GM19468 (cell line): ENCODE data around the gene LTBP1.

ENCODE experiments used
- ATAC-seq: cut with Tn5 transposase; IDR thresholded peaks from one replicate; pipeline ENCODE4 v1.9.1; 2021; ENCODE audit warnings: mild to moderate bottlenecking, moderate library complexity, moderate number of reproducible peaks; ENCODE audit not compliant: unreplicated experiment; ENCODE audit errors: extremely low read depth

The LTBP1 gene

GRCh38 chr2:33133454-33133952, 186.8 kb downstream of the LTBP1 start:
- ATAC-seq = no peak

- no peak for ATAC-seq
These were observed 187.5 kb downstream of the LTBP1 start for GRCh38 chr2:33134086-33134771.

- no peak for ATAC-seq
These were observed 188.2 kb downstream of the LTBP1 start for GRCh38 chr2:33134791-33135560.

- ATAC-seq = no peak
These were observed 188.9 kb downstream of the LTBP1 start for GRCh38 chr2:33135645-33136044.

GRCh38 chr2:33136056-33136455, 189.3 kb downstream of the LTBP1 start:
- ATAC-seq = no peak

GRCh38 chr2:33136566-33136965, 189.8 kb downstream of the LTBP1 start:
- peak; percentile 52 for ATAC-seq

GRCh38 chr2:33137331-33137730, 190.6 kb downstream of the LTBP1 start:
- ATAC-seq = no peak

- no peak for ATAC-seq
These were observed 193.2 kb downstream of the LTBP1 start for GRCh38 chr2:33139949-33140348.

- no peak for ATAC-seq
These were observed 194.7 kb downstream of the LTBP1 start for GRCh38 chr2:33141476-33141875.

- no peak for ATAC-seq
These were observed 196.1 kb downstream of the LTBP1 start for GRCh38 chr2:33142810-33143209.

GRCh38 chr2:33144243-33144642, 197.5 kb downstream of the LTBP1 start:
- no peak for ATAC-seq

GRCh38 chr2:33145459-33145858, 198.7 kb downstream of the LTBP1 start:
- no peak for ATAC-seq

- ATAC-seq = no peak
These were observed 199.3 kb downstream of the LTBP1 start for GRCh38 chr2:33146102-33146501.

- no peak for ATAC-seq
These were observed 206.3 kb downstream of the LTBP1 start for GRCh38 chr2:33153008-33153407.

- no peak for ATAC-seq
These were observed 211.8 kb downstream of the LTBP1 start for GRCh38 chr2:33158482-33159003.

- no peak for ATAC-seq
These were observed 213.4 kb downstream of the LTBP1 start for GRCh38 chr2:33160191-33160590.

- ATAC-seq = no peak
These were observed 219.6 kb downstream of the LTBP1 start for GRCh38 chr2:33166287-33166881.

- ATAC-seq = no peak
These were observed 221.0 kb downstream of the LTBP1 start for GRCh38 chr2:33167622-33168245.

GRCh38 chr2:33168425-33168824, 221.7 kb downstream of the LTBP1 start:
- ATAC-seq = no peak

- no peak for ATAC-seq
These were observed 222.2 kb downstream of the LTBP1 start for GRCh38 chr2:33168922-33169321.
